SH-SY5Y (cell line): Measurements from ENCODE around the gene TBC1D30.

Experiments used
- GATA2 ChIP-seq: IDR thresholded peaks from 2 replicates; pipeline ENCODE4 v1.6.1; 2011; ENCODE audit warnings: mild to moderate bottlenecking, low read depth, low read length
- GATA3 ChIP-seq: IDR thresholded peaks from 2 replicates; pipeline ENCODE4 v1.6.1; 2011; ENCODE audit warnings: low read depth, mild to moderate bottlenecking, low read length, moderate library complexity

DNA sequence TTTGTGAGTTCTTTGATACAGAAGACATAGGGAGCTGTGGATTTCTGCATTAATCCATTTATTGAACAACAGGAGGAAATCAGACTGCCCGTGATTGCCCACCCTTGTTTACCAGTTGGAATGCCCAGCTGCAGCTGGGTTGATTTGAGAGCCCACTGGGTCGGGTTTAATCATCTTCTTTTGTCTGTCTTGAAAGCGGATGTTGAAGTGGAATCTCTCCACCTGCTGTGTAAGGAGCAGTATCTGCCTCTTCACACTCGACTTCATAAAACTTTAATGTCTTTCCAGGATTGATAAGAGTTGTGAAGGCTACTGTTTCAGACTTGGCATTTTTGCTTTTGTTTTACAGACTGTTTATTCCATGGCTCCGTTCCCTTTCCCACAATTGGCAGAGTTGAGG, 39.9 kb downstream of the TBC1D30 start:
- no peak for TF ChIP-seq GATA2
- TF ChIP-seq GATA3: no peak
